GM12892 (cell line): ENCODE measurements around the gene OLFML2B.

Experiments used
- POLR2A ChIP-seq: IDR thresholded peaks from 2 replicates; pipeline ENCODE4 v1.6.1; 2011; ENCODE audit warnings: low read depth, low read length, control low read depth
- POLR2AphosphoS5 ChIP-seq: IDR thresholded peaks from 2 replicates; pipeline ENCODE4 v1.6.1; 2011; ENCODE audit warnings: low read depth, low read length, control low read depth
- TAF1 ChIP-seq: IDR thresholded peaks from 2 replicates; pipeline ENCODE4 v1.6.1; 2011; ENCODE audit warnings: low read depth, mild to moderate bottlenecking, control low read depth, low read length, borderline replicate concordance

DNA sequence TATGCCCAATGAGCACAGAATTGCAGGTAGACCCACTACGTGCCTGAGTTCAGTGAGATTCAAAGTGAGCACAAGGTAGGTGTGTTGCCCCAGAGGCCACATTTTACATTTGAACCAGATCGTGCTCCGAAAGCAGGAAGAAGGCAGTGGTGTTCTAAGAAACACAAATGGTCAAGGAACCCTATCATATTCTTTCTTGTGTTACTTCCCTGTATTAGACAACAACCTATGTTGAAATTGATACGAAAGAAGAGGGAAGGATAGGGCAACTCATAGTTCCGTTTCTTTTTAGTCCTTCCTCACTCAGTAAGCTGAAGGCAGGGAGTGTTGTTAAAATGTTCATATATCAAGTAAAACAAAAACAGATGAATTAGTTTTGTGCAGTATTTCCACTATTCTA, 33.9 kb downstream of the OLFML2B start:
- TF ChIP-seq POLR2A = no peak
- no peak for TF ChIP-seq POLR2AphosphoS5
- TF ChIP-seq TAF1 = no peak
